H9 (cell line): ENCODE data around the gene SHISA9. TPM values are rescaled to one million over a fixed set of nuclear protein-coding genes. Genes with fewer than 3 reads are reported as not detected.

Experiments used
- DNase-seq: peaks from one replicate; pipeline ENCODE4 v3.0.0-alpha.2; 2017
- H2AFZ ChIP-seq: one replicate; pipeline ENCODE4 v1.6.1; 2013; ENCODE audit warnings: mild to moderate bottlenecking, low read length, control low read depth, moderate library complexity
- H2AK5ac ChIP-seq: 2 replicates; pipeline ENCODE4 v1.6.1; 2013; ENCODE audit warnings: low read length, control low read depth, mixed read lengths; ENCODE audit not compliant: insufficient read length
- H2BK120ac ChIP-seq: one replicate; pipeline ENCODE4 v1.6.1; 2013; ENCODE audit warnings: low read depth, mild to moderate bottlenecking, low read length, control low read depth, inconsistent platforms; ENCODE audit not compliant: poor library complexity, severe bottlenecking
- H2BK12ac ChIP-seq: 2 replicates; pipeline ENCODE4 v1.6.1; 2013; ENCODE audit warnings: low read length, control low read depth, mixed read lengths, low read depth; ENCODE audit not compliant: insufficient read length
- H2BK15ac ChIP-seq: 2 replicates; pipeline ENCODE4 v1.6.1; 2013; ENCODE audit warnings: low read depth, low read length, control low read depth
- H2BK20ac ChIP-seq: one replicate; pipeline ENCODE4 v1.6.1; 2013; ENCODE audit warnings: low read depth, mild to moderate bottlenecking, low read length, control low read depth, inconsistent platforms; ENCODE audit not compliant: poor library complexity, severe bottlenecking
- H2BK5ac ChIP-seq: 2 replicates; pipeline ENCODE4 v1.6.1; 2013; ENCODE audit warnings: low read length, control low read depth, mixed read lengths; ENCODE audit not compliant: insufficient read length
- H3K14ac ChIP-seq: 2 replicates; pipeline ENCODE4 v1.6.1; 2013; ENCODE audit warnings: low read length, control low read depth; ENCODE audit not compliant: insufficient read depth
- H3K18ac ChIP-seq: 2 replicates; pipeline ENCODE4 v1.6.1; 2013; ENCODE audit warnings: low read depth, mild to moderate bottlenecking, mixed read lengths, low read length, control low read depth; ENCODE audit not compliant: insufficient read length
- H3K23ac ChIP-seq: 2 replicates; pipeline ENCODE4 v1.6.1; 2013; ENCODE audit warnings: low read length, control low read depth, mixed read lengths, low read depth; ENCODE audit not compliant: insufficient read length
- H3K23me2 ChIP-seq: 2 replicates; pipeline ENCODE4 v1.6.1; 2013; ENCODE audit warnings: low read depth, mild to moderate bottlenecking, mixed read lengths, low read length, control low read depth; ENCODE audit not compliant: insufficient read length, poor library complexity, severe bottlenecking
- H3K27ac ChIP-seq: 2 replicates; pipeline ENCODE4 v1.5.1; 2013; ENCODE audit warnings: low read length, control low read depth, mixed read lengths, low read depth; ENCODE audit not compliant: insufficient read length
- H3K27me3 ChIP-seq: 2 replicates; pipeline ENCODE4 v1.6.1; 2013; ENCODE audit warnings: low read length, control low read depth, inconsistent platforms; ENCODE audit not compliant: insufficient read depth
- H3K4ac ChIP-seq: 2 replicates; pipeline ENCODE4 v1.6.1; 2013; ENCODE audit warnings: low read depth, mild to moderate bottlenecking, control low read depth, inconsistent platforms, low read length, moderate library complexity
- H3K4me1 ChIP-seq: 2 replicates; pipeline ENCODE4 v1.6.1; 2013; ENCODE audit warnings: low read length, control low read depth, inconsistent platforms; ENCODE audit not compliant: insufficient read depth
- H3K4me2 ChIP-seq: 2 replicates; pipeline ENCODE4 v1.6.1; 2013; ENCODE audit warnings: low read length, control low read depth, mixed read lengths; ENCODE audit not compliant: insufficient read length, insufficient read depth
- H3K56ac ChIP-seq: 2 replicates; pipeline ENCODE4 v1.6.1; 2013; ENCODE audit warnings: low read depth, mild to moderate bottlenecking, mixed read lengths, low read length, control low read depth; ENCODE audit not compliant: insufficient read length
- H3K79me1 ChIP-seq: 2 replicates; pipeline ENCODE4 v1.6.1; 2013; ENCODE audit warnings: low read depth, mild to moderate bottlenecking, moderate library complexity, low read length, control low read depth, inconsistent platforms; ENCODE audit not compliant: insufficient read depth, poor library complexity, severe bottlenecking
- H3K79me2 ChIP-seq: 2 replicates; pipeline ENCODE4 v1.6.1; 2013; ENCODE audit warnings: low read length, control low read depth, inconsistent platforms; ENCODE audit not compliant: insufficient read depth
- H3K9ac ChIP-seq: 2 replicates; pipeline ENCODE4 v1.6.1; 2013; ENCODE audit warnings: low read length, control low read depth, mixed read lengths; ENCODE audit not compliant: insufficient read length; ENCODE audit errors: extremely low read depth
- H3K9me3 ChIP-seq: one replicate; pipeline ENCODE4 v1.6.1; 2013; ENCODE audit warnings: low read depth, low read length, inconsistent platforms; ENCODE audit not compliant: control insufficient read depth
- H3T11ph ChIP-seq: one replicate; pipeline ENCODE4 v1.6.1; 2013; ENCODE audit warnings: mild to moderate bottlenecking, low read length, control low read depth, inconsistent platforms
- H4K20me1 ChIP-seq: one replicate; pipeline ENCODE4 v1.6.1; 2013; ENCODE audit not compliant: control insufficient read depth, insufficient read length, insufficient read depth
- H4K5ac ChIP-seq: 2 replicates; pipeline ENCODE4 v1.6.1; 2013; ENCODE audit warnings: low read depth, mild to moderate bottlenecking, mixed read lengths, low read length, control low read depth; ENCODE audit not compliant: insufficient read length
- H4K8ac ChIP-seq: replicated peaks from 2 replicates; pipeline ENCODE4 v1.6.1; 2013; ENCODE audit warnings: low read length, control low read depth, mixed read lengths, low read depth; ENCODE audit not compliant: insufficient read length
- H4K91ac ChIP-seq: 2 replicates; pipeline ENCODE4 v1.6.1; 2013; ENCODE audit warnings: low read depth, mild to moderate bottlenecking, moderate library complexity, mixed read lengths, low read length, control low read depth; ENCODE audit not compliant: insufficient read length
- H3K27ac Mint-ChIP-seq, 3 experiments: 2 replicates in 2 of 3; 3 replicates in 1 of 3; pipeline ENCODE4 v1.8.0; 2020 to 2021; ENCODE audit warnings: mixed read lengths in 3 of 3, mild to moderate bottlenecking in 1 of 3, moderate library complexity in 1 of 3
- H3K27me3 Mint-ChIP-seq: 2 replicates; pipeline ENCODE4 v1.8.0; 2021; ENCODE audit warnings: low read depth, mild to moderate bottlenecking, moderate library complexity, mixed read lengths
- H3K36me3 Mint-ChIP-seq, 3 experiments: 2 replicates in 2 of 3; 3 replicates in 1 of 3; pipeline ENCODE4 v1.8.0; 2020 to 2021; ENCODE audit warnings: low read depth in 3 of 3, mixed read lengths in 3 of 3; ENCODE audit not compliant: insufficient read depth in 1 of 3
- H3K4me1 Mint-ChIP-seq, 2 experiments: 2 replicates each; pipeline ENCODE4 v1.8.0; 2020; ENCODE audit warnings: mixed read lengths in 2 of 2
- H3K4me3 Mint-ChIP-seq, 2 experiments: 2 replicates in 1 of 2; 3 replicates in 1 of 2; pipeline ENCODE4 v1.8.0; 2020 to 2021; ENCODE audit warnings: mild to moderate bottlenecking in 2 of 2, mixed read lengths in 2 of 2, moderate library complexity in 1 of 2
- H3K9me3 Mint-ChIP-seq, 2 experiments: 2 replicates in 1 of 2; 3 replicates in 1 of 2; pipeline ENCODE4 v1.8.0; 2020; ENCODE audit warnings: mild to moderate bottlenecking in 2 of 2, mixed read lengths in 2 of 2, moderate library complexity in 1 of 2
- WGBS: extraction: QIAGEN DNeasy Blood & Tissue Kit; methylation state at CpG from one replicate; pipeline ENCODE4 v1.1.7; 2013; ENCODE audit warnings: missing lambda C conversion rate, low lambda C conversion rate, mixed read lengths; ENCODE audit not compliant: insufficient read length; ENCODE audit errors: extremely low coverage; 5-methylcytosine and 5-hydroxymethylcytosine counted together
- total RNA-seq: library from RNA; stranded (reverse); gene quantifications from 2 replicates; pipeline ENCODE4 v1.2.1, GENCODE V29; 2021
- TF ChIP-seq, protein P1 (sequence below): fragments of 200-600 bp; sonication (generic); conservative IDR thresholded peaks from 3 replicates; pipeline ENCODE4 v1.8.0; 2021; ENCODE audit warnings: antibody characterized with exemption, mild to moderate bottlenecking

Gene SHISA9
- total RNA-seq, 1 experiment from 2014 or later = 7.0 TPM

DNA sequence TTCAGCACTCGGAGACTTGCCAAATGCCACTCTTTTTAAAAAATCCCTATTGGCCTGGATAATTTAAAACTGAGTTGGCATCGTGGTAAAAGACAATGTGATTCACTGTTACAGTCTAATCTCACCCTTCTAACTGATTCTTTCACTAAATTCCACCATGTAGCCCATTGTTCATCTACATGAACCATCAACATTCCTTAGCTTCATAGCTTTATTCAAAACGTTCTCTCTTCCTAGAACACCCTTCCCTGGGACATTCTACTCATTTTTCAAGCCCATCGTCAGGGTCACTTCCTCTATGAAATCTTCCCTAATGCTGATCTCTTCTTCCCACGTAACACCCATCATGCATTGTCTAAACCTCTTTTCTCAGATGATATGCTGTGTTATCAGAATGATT lies 15.7 kb upstream of the SHISA9 start:
- no CpG with 5 or more reads among the region's 5 CpGs for WGBS
- H3K79me1 ChIP-seq = no peaks in the 10 kb centered on the region
- peaks cover 0 to 5% of the 10 kb centered on the region in 2 experiments; a peak in 1 of 4 replicates for H3K4me1 Mint-ChIP-seq
- H3K9ac ChIP-seq = no peak overlapping the region
- H2BK15ac ChIP-seq = no peak overlapping the region
- H3K56ac ChIP-seq = no peak overlapping the region
- no peaks in the 10 kb centered on the region; a peak in 1 of 7 replicates for H3K36me3 Mint-ChIP-seq
- H3K4me3 Mint-ChIP-seq = no peak overlapping the region
- no peaks in the 10 kb centered on the region for H3K79me2 ChIP-seq
- no peak overlapping the region for H2AFZ ChIP-seq
- no peak overlapping the region for H3K4ac ChIP-seq
- H3K9me3 Mint-ChIP-seq = peaks cover 2 to 6% of the 10 kb centered on the region in 2 experiments; a peak in 3 of 5 replicates
- no peak overlapping the region for H2BK120ac ChIP-seq
- no peak overlapping the region for H3K23ac ChIP-seq
- no peak overlapping the region for H2BK12ac ChIP-seq
- no peak overlapping the region for H3K27ac Mint-ChIP-seq
- no peaks in the 10 kb centered on the region for H3K9me3 ChIP-seq
- no peaks in the 10 kb centered on the region for H3K27me3 ChIP-seq
- peaks cover 2% of the 10 kb centered on the region for H3K27me3 Mint-ChIP-seq
- H2AK5ac ChIP-seq = no peak overlapping the region
- no peak overlapping the region for H4K8ac ChIP-seq
- H4K20me1 ChIP-seq = no peaks in the 10 kb centered on the region
- H3K18ac ChIP-seq = no peak overlapping the region
- no peak for DNase-seq
- H4K91ac ChIP-seq = no peak overlapping the region
- no peaks in the 10 kb centered on the region for H3K4me1 ChIP-seq
- H2BK20ac ChIP-seq = no peak overlapping the region
- H3K4me2 ChIP-seq = no peak overlapping the region
- TF ChIP-seq, protein P1, sequence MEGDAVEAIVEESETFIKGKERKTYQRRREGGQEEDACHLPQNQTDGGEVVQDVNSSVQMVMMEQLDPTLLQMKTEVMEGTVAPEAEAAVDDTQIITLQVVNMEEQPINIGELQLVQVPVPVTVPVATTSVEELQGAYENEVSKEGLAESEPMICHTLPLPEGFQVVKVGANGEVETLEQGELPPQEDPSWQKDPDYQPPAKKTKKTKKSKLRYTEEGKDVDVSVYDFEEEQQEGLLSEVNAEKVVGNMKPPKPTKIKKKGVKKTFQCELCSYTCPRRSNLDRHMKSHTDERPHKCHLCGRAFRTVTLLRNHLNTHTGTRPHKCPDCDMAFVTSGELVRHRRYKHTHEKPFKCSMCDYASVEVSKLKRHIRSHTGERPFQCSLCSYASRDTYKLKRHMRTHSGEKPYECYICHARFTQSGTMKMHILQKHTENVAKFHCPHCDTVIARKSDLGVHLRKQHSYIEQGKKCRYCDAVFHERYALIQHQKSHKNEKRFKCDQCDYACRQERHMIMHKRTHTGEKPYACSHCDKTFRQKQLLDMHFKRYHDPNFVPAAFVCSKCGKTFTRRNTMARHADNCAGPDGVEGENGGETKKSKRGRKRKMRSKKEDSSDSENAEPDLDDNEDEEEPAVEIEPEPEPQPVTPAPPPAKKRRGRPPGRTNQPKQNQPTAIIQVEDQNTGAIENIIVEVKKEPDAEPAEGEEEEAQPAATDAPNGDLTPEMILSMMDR = no peak
- no peak overlapping the region for H2BK5ac ChIP-seq
- no peak overlapping the region for H3K14ac ChIP-seq
- H3K23me2 ChIP-seq = no peaks in the 10 kb centered on the region
- H3K27ac ChIP-seq = no peak overlapping the region
- H4K5ac ChIP-seq = no peak overlapping the region
- H3T11ph ChIP-seq = no peak overlapping the region
